Cerebellar nuclear complex (tissue), 1 donor: Measurements from ENCODE around the gene MTX3.
A peak's percentile ranks its signal among the peaks of the same experiment; 100 is the strongest.

Experiments
- DNase-seq, 2 experiments: peaks; one replicate each; lab custom pipeline; 2025; lab: John Stamatoyannopoulos, UW

Gene MTX3

DNA sequence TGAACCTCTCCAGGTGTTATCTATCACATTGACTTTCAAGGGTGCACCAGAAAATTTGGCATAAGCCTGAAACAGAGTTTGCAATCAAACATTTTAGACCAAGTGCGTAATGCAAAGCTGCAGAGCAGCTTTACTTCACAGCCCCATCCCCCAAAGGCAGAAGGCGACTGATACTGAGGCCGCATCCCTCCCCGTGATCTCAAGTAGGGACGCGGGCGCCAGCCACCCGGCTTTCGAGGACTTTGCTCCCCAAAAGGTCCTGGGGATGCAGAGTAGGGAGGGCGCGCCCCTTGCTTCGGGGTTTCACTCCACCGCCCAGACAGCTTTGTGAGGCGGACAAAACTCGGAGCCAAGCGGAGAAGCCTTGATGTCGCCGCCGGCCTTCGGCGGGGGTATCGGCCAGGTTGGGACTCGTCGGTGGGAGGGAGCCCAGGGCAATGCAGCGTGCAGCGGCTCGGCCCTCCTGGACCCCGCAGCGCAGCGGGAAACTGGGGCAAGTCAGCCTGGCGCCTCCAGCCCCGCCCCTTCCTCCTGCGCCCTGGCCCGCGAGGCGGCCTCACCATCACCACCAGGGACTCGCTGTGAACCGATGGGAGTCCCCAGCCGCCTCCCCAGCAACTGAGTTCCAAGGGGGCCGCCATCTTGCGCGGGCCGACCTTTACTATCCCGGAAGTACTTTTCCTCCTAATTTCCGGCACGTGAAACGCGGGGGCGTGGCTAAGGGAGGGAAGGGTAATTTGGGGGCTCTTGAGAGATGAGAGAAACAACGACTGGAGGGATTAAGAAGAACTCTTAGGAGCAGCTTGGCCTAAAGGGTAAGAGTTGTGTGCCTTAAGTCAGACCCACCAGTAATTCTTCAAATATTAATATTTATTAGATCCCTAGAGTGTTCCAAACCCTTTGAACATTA lies at the start of gene MTX3:
TSS of gene MTX3 (minus strand) at position 665 of the 910 bp plus-strand sequence. CDS start at position 641, 24 bp downstream.
- peak; percentile 8 to 60 for DNase-seq

- no peak for DNase-seq
These were observed 48.6 kb upstream of the MTX3 start for GRCh38 chr5:80039650-80040049.

- DNase-seq: no peak
These were observed 46.3 kb upstream of the MTX3 start for GRCh38 chr5:80037366-80037765.

DNA sequence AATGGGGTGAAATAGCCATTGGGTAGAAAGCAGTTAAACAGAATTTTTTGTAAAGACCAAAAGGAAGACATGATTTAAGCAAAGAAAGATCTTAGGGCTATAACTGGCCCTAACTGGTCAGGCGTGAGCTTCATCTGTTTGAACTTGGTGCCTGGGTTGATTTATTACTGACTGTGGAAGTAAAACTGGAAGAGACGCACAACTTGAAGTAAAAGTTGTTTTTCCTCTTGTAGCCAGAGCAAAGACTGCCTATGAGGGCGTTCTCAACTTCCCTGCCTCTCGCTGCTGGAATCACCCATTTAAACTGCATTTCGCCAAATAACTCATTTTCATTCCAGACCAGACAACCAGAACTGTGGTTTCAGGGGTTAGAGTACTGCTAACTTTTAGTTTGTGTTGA lies 45.6 kb upstream of the MTX3 start:
- no peak for DNase-seq

DNA sequence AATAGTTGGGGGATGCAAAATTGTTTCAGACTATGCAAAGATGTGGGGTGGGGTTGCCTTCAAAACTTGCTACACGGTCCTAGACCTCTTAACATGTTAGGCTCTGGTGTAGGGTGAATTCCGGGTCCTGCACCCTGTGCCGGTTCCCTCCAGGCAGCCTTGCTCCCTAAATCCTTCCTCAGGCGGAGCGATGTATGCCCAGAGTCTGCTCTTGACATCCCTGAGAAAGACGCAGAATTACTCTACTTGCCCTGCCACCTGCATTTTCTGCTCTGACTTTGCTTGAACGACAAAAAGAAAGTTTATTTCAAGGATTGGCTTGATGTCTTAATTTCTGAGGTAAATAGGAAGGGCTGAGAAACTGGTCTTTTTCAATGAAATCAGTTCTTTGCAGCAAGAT lies 44.8 kb upstream of the MTX3 start:
- DNase-seq: no peak

GRCh38 chr5:80034962-80035821 lies 44.1 kb upstream of the MTX3 start, which contains the start of gene THBS4:
Gene THBS4 (plus strand): TSS chr5:80035348. CDS start chr5:80035538, 190 bp downstream.
- DNase-seq: no peak

DNA sequence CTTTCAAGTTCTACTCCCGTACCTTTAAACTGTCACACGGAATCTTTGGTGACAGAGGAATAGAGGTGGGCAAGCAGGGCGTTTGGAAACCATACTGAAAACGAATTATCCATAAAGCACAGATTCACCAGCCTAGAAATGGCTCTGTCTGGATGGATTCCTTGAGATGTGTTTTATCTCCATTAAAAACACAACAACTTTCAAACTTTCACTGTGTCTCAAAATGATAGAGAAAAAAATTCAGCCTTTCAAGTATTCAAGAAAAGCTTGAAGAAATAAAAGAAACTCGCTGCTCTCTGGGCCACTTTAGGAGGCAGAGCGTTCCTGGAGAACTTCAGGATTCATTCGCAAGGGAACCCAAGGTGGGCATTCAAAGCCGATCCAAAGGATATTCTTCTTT lies 43.5 kb upstream of the MTX3 start:
- no peak for DNase-seq

DNA sequence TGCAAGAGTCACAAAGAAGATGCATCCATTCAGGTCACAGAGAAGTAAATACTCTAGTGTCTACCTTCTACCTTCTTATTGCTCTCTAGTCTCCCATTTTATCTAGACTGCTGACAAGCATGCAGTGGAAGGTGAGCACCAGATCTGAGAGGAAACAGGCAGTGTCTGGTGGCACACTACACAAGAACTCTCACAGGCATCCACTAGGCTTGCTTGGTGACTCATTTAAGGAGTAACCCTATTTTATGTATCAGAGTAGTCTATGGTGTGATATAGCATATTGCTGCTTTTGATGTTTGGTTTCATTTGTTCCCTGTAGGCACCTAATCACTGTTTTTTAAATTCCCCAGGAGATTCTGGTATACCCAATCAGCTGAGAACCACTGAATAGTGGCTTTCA lies 42.5 kb upstream of the MTX3 start:
- no peak for DNase-seq

DNA sequence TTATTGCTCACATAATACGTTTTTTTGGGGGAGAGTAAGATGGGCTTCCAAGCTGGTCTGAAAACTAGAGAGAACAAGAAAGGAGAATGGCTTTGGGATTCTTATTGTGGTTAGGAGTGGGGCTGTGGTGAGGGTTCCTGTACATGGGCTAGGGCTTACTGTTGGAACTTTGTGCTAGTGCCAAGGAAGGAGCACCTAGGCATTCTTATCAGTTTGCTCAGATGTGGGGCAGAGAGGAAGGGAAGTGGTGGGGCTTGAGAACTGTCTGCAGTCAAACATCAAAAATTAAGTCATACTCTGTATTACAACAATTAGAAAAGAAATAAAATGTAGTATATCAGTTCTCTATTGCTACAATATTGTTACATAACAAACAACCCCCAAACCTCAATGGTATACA lies 40.0 kb upstream of the MTX3 start:
- DNase-seq: no peak

DNA sequence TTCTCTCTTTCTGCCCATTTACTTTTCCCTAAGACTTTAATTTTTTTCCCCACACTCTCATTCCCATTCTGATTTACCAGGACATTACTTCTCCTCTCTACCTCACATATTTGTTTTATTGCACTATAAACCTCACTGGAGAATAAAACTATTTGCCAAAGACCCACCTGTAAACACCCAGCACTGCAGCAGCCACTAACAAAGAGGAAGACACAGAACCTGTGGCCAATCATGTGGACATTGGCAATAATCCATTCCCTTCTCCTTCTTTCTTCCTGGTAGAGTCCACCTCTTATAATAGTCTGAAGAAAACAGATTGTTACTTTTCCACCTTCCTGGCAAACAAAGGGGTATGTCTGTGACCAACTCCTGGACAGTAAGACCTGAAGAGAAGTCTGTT lies 35.8 kb upstream of the MTX3 start:
- DNase-seq: no peak

DNA sequence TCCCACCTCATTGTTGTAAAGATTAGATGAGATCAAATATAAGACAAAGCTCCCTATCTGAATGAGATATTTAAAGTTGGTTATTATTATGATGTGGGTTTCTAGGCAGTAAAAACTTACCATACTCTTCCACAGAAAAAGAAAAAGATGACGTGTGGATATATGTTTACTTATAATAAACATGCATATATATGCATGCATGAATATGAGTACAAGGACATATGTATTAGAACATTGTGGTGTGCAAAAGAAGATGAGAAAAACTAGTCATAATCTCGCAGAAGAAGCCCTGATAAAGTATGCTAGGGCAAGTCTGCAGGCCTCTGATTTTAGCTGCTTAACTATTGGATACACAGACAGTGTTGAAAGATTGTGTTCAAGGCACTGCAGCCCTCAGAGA lies 34.0 kb upstream of the MTX3 start:
- no peak for DNase-seq

- DNase-seq: no peak
These were observed 19.8 kb upstream of the MTX3 start for GRCh38 chr5:80010754-80011392.

- no peak for DNase-seq
These were observed 18.1 kb upstream of the MTX3 start for GRCh38 chr5:80008995-80009765.

GRCh38 chr5:80002677-80003076 lies 11.6 kb upstream of the MTX3 start:
- DNase-seq: no peak

GRCh38 chr5:79999722-80000121 lies 8.7 kb upstream of the MTX3 start:
- DNase-seq: no peak

- DNase-seq: no peak
These were observed 2.0 kb upstream of the MTX3 start for GRCh38 chr5:79992891-79993657.

GRCh38 chr5:79990205-79990597 lies 861 bp downstream of the MTX3 start:
- no peak for DNase-seq

GRCh38 chr5:79986260-79986659 lies 4.8 kb downstream of the MTX3 start:
- DNase-seq: no peak

- DNase-seq: no peak
These were observed 5.8 kb downstream of the MTX3 start for GRCh38 chr5:79985288-79985687.

GRCh38 chr5:79984363-79984762 lies 6.7 kb downstream of the MTX3 start:
- DNase-seq: no peak

GRCh38 chr5:79983618-79984017 lies 7.4 kb downstream of the MTX3 start:
- DNase-seq: no peak
